Sciatic nerve (tissue), 2 donors: ENCODE data around the gene FGGY. TPM values are rescaled to one million over a fixed set of nuclear protein-coding genes. Genes with fewer than 3 reads are reported as not detected.
"Not testable (repeated sequence)": the region's sequence is repeated elsewhere in the genome, so short reads cannot be mapped to it uniquely, and the experiment has no call there.

Source experiments
- ATAC-seq: fragments of 200-7000 bp; cut with Tn5 transposase; one replicate; pipeline ENCODE4 v1.9.1; 2020; ENCODE audit warnings: mild to moderate bottlenecking, moderate library complexity
- DNase-seq: peaks from one replicate; pipeline ENCODE4 v3.0.0-alpha.2; 2020; ENCODE audit warnings: low spot score
- intact Hi-C: fragments of 100-400 bp; cut with DNase I; formaldehyde crosslinking; loops from one replicate; pipeline ENCODE4 v1.14.2; 2022
- total RNA-seq: library from RNA; stranded (reverse); fragmentation: NEBNext Ultra II Directional; extraction: Animal tissue kit (Norgen Biotek cat#: 25700); gene quantifications from one replicate; pipeline ENCODE4 v1.2.1, GENCODE V29; 2021
- donor health status: DM: no; HTN: no; CAD: no.
- donor health status: DM: no; HTN: no; CAD: no.

The FGGY gene
- total RNA-seq, 1 donor from 2014 or later, result 41.1 TPM

DNA sequence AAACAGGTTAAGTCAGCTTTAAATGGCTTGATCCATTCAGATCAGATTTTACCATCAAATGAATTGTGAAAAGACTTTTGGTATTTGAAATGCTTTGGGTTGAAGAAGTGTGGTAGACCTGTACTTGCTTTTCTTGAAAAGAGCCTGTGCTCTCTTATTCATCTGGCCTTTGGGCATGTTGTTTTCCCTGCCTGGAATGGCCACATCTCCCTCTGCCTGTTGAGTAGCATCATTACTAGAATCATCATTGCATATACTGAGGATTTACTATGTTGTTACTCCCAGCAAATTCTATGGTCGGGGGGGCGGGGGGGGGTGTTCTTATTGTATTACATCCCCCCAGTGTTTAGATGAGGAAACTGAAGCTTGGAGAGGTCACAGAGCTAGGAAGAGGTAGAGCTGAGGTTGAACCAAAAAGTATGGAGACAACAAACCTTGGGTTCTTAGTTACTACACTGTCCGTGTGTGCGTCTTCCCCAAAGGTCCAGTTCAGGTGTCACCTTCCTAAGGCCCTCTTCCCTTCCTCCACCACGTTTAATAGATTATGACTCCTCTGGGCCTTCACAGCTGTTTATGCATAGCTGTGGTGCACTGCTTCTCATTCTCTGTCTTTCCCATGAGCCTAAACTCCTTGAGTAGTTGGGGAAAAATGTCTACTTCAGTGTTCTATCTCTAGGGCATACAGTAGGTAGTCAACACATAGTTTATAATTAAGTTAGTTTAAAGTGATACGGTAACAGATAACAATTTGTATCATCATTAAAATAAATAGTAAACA lies 271.5 kb downstream of the FGGY start:
- ATAC-seq, result no peak
- intact Hi-C loops, result no loop called here

DNA sequence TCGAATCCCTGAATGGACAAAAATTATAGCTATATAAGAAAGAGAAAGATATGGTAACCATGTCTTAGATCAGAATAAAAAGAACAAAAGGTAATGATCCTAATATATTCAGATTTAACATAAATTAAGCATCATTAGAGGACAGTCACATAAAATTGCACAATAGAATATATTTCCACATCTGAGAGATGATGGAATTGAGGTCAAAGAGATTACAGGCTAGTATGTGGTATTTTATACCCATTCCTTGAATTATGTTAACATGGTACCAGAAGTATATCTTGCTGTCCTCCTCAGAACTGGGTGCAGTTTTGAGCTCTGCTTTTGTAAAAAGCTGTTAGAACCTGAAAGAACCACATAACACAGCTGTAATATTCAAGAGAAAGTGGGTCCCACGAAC lies 272.3 kb downstream of the FGGY start:
- intact Hi-C loops, result no loop called here
- ATAC-seq (no peak), DNase-seq (no peak)

More for the DNA sequence above, 271.5 kb downstream of the FGGY start:
- DNase-seq, result no peak

DNA sequence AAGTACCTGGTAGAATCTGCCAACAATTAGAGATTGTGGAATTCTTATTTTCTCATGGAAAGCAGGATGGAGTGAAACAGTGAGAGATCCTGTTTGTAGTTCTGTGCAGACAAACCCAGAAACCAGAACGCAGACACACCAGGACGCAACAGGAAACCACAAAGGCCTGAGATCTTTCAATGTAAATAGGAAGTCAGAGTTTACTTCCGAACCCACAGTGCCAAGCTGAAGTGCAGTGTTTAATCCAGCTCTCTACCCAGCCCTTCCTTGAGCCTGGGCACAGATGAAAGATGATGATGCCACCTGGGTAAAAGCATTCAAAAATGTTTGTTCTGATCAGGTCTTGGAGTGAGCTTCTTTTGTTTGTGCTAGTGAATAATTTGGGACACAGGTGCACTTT lies 273.6 kb downstream of the FGGY start:
- ATAC-seq (no peak), DNase-seq (no peak)
- intact Hi-C loops, result no loop called here

DNA sequence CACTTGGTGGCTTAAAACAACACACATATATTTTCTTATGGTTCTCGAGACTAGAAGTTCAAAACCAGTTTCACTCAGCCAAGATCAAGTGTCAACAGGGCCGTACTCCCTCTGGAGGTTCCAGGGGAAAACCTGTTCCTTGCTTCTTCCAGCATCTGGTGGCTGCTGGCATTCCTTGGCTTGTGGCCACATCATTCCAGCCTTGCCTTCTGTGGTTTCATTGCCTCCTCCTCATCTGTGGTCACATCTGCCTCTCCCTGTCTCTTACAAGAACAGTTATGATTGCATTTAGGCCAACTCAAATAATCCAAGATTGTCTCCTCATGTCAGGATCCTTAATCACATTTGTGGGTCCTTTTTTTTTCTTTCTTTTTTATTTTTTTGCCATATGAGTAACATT lies 277.2 kb downstream of the FGGY start:
- no peak for DNase-seq
- ATAC-seq, result no peak
- intact Hi-C loops, result no loop called here

DNA sequence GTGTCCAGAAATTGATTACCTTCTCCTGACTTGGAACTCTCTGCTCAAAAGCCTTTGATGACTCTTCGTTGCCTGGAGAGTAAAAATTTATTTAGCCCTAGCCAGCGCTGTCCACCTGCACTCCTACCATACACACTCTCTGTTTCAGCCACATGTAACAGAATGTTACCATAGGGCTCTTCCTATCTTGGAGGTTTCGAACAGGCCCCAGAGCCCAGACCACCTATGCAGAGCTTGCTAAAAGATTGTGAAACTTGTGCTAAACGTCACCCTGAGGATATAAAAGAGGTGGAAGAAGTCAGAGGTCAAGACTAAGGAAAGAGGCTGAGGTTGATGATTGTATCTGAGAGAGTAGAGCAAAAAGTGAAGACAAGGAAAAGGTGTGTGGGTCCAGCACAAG lies 280.9 kb downstream of the FGGY start:
- no peak for DNase-seq
- intact Hi-C loops, result no loop called here
- no peak for ATAC-seq

DNA sequence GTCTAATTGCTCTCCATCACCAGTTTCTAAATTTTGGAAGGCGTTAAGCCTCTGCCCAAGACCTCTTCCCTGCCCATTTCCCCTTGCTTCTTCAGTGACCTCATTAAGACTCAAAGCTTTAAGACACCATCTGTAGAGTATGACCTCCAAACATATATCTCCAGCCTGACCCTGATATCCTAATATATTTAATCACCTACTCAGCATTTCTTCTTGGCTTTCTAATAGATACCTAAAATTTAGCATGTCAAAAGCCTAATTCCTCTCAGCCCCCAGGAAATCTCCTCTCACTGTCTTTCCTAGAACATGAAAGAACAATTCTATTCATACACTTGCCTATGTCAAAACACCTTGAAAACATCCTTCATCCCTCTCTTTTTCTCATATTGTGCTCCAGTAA lies 282.3 kb downstream of the FGGY start:
- intact Hi-C loops, result no loop called here
- no peak for DNase-seq
- no peak for ATAC-seq

DNA sequence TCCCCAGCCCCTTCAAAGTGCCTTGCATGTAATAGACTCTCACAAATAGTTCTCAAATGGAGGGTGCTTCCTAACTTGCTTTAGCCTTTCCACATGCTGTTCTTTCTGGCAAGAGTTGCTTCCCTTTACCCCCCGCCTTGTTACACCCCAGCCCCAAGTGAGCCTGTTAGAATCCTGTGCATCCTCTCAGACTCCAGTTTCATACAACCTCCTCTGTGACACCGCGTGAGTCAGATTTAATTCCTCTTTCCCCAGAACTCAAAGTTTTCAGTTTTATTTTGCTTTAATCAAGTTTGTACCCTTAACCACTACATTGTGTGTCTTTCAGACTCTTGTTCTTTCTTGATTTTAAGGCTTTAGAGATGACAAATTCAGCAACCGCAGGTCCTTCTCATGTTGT lies 283.4 kb downstream of the FGGY start:
- ATAC-seq, result no peak
- intact Hi-C loops, result no loop called here
- no peak for DNase-seq

DNA sequence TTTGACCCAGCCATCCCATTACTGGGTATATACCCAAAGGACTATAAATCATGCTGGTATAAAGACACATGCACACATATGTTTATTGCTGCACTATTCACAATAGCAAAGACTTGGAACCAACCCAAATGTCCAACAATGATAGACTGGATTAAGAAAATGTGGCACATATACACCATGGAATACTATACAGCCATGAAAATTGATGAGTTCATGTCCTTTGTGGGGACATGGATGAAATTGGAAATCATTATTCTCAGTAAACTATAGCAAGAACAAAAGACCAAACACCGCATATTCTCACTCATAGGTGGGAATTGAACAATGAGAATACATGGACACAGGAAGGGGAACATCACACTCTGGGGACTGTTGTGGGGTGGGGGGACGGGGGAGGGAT lies 295.5 kb downstream of the FGGY start:
- ATAC-seq, DNase-seq, intact Hi-C loops: not testable (repeated sequence)

DNA sequence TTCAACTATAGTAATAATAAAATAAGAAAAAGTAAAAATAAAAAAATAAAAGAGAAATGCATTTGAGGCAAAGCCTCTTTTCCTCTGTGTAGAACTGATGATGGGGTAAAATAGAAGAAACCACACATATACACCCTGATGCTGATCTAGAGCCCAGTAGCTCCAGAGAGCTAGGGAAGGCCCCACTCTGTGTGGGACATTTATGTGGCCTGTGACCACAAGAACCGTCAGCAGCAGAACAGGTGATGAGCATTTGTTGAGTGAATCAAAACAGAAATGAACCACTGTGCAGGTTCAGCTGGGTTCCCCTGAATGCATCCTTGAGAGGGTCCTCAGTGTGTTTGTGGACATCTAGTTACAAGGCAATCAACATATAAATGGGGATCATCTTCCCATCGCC lies 296.0 kb downstream of the FGGY start:
- DNase-seq, result no peak
- no peak for ATAC-seq

DNA sequence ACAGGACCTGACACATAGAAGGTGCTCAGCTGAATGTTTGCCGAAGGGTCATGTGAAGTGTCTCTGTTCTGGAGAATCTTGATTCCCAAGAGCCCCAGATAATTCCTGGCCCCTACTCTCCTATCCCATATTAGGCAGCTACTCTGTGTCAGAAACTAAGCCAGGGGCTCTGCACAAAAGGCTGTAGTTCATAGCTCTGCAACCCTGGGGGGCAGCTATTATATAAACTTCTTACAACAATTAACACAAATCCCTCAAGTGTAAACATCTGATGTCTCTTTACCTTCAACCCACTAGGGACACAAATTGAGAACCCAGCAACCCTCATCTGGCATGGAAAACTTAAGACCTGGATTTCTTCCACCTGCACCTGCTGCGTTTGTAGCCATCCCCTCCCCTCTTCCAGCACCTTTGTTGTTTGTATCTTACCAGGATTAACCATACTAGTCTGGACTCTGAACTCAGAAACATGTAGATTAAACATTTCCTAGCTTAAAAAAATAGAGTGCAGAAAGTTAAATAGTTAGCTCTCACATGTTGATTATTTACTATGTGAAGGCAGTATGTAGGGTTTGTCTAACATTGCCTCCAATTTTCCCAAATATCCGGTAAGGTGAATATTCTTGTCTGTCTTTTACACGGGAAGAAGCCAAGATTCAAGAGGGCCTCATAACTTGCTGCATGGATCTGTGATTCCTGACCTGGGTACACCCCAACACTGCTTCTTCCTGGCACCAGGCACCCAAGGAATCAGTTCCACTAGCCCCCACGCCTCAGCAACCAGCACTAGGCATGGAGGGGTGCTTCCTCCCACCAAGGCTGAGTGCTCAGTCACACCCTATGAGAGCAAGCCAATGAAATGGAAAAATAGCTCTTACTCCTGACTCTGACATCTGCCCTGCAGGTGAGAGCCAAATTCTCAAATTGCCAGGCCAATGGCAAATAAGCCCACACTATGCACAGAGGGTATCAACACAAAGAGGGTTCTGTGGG lies 297.2 kb downstream of the FGGY start:
- no peak for DNase-seq
- no peak for ATAC-seq
- intact Hi-C loops, result no loop called here

More for the DNA sequence above, 296.0 kb downstream of the FGGY start:
- intact Hi-C loops, result no loop called here

DNA sequence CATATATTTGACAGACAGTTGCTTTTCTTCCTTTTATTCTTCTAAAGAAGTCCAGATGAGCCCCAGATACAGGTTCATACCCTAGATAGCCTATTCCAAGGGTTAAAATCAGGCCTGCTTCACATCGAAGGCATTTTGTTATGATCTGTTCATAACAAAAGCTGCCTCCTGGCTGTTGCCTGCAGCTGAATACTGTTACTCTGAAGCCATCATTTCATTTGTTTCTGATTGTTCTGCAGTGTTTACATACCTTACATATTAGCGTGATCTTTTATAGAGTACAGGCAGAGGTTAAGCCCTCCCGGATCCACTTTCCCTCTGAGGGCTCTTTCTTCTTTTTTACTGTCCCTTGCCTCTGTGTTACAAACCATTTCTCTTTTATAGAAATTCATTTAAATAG lies 298.9 kb downstream of the FGGY start:
- ATAC-seq (no peak), DNase-seq (no peak)
- intact Hi-C loops, result no loop called here

DNA sequence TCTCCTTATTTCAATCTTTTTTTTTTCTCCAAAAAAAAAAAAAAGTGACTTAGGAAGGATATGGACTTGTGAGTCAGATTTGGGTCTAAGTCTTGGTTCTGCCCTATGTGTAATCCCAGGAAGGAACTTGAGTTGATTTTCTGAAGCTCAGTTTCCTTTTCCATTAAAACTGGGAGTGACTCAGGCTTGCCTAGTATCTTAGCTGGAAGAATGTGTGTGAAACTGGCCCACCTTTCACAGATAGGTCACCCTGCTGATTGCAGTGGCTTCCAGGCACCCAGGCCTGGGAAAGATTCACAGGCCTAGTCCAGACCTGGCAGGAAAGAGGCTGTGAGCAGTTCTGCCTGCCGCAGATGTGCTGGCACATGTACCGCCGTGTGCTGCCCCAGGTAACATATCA lies 299.5 kb downstream of the FGGY start:
- ATAC-seq (peak; percentile 41), DNase-seq (no peak)
- intact Hi-C loops, result no loop called here

DNA sequence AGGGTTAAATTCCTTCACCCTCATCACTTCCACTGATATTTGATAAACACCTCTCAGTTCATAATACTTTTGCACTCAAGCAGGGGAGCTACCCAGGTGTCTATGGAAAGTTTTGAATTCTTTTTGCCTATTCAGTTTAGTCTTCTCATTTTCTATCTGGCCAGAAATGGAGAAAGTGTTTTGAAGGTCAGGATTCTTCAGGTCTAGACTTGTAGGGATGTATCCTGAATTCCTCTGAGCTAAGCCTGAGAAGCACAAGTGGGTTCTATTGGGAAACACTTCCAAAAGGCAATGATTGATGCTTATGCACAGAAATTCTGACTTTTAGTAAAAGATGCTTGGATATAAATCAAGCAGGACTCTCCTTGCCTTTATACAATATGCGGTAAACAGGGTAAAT lies 300.1 kb downstream of the FGGY start:
- DNase-seq, result no peak
- intact Hi-C loops, result no loop called here
- ATAC-seq, result no peak

DNA sequence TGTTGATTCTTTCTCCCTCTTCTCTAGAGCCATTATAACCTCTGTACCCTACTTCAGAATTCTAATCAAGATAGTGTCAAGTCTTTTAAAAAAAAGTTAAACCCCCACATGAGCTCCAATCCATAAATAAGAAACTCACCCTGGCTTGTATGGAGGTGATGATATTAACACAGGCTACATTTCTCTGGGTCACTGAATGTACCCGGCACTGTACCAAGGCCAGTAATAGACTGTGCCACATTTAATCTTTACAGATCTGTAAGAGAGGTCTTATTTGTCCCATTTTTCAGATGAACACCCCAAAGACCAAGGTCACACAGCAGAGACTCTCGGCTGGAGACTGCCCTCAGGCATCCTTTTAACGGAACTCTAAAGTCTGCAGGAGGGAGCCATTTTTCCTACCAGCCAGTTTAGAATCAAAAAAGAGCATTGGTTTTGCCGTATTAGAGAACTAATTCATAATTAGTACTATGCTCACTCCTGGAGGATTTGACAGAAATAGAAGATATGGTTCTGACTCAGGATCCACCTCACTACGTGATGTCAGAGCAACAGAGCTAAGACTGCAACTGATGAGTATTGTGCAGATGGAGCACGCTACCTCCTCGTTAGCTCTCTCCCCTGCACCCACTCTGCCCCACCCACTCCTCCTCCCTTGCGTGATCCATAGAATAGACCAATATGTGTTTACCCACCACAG lies 300.7 kb downstream of the FGGY start:
- intact Hi-C loops, result no loop called here

DNA sequence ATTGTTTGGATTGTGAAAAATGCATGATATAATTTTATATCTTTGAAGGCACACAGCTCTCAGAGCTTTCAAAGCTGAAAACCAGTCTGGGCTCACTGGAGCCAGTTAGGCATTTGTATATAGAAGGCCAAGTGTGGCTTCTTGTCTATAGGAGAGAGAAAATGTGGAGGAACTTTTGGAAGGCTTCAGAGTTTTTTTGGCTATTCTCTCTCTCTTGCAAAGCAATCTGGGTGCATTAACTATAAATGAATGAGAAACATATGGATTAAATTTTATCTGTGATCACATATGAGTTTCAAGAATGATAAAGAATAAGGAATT lies 301.2 kb downstream of the FGGY start:
- DNase-seq (no peak), ATAC-seq (no peak)
- intact Hi-C loops, result no loop called here

More for the DNA sequence above, 300.7 kb downstream of the FGGY start:
- DNase-seq (no peak), ATAC-seq (no peak)

DNA sequence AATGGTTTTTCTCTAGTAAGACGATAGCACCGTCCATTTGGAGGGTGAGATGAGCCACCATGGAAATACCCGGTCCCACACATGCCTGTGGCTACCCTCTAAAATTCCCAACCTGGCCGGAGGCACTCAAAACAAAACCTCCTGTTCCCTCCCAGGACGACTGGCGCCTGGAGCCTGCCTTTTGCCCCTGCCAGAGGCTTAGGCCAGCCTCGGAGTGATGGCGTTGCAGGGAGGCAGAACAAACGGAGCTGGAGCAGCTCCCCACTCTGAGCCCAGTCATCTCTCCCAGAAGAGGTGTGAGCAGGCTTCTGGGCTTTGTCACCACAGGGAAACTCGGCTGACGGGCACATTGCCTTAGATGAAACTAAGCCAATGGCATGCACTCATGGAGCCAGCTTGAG lies 304.1 kb downstream of the FGGY start:
- ATAC-seq (no peak), DNase-seq (no peak)
- intact Hi-C loops, result no loop called here

DNA sequence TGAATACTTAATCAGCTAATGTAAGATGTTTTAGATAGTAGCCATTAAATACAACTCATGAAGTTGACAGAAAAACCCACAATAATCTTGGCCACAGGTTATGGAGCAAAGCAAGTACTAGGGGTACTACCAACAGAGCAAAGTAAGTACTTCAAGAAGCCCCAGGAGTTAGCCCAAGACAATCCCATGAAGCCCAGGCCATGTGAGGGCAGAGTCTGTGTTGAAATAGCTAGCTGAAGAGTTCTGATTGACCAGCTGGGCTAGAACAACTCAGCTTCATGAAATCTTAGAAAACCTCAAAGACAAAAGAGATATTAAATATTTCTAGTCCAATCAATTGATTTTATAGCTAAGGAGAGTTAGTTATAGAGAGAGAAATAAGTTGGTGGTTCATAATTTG lies 304.9 kb downstream of the FGGY start:
- DNase-seq, result no peak
- intact Hi-C loops, result no loop called here
- no peak for ATAC-seq

DNA sequence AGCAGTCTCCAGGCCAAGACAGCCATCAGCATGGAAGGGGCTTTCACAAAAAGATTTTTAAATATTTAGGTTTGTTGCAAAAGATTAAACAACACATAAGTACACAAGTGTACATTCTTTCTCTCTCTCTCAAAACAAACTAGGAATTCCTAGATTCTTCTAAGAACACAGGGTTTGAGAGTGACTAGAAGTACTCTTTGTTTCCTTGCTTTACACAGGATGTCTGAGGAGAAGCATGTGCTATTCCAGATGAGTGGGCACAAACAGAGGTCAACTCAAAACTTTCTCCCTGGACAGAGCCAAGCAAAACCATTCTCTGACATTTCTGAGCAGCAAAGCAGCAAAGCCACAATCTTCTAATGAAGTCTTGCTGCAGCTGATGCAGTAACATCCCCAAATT lies 307.3 kb downstream of the FGGY start:
- no peak for DNase-seq
- intact Hi-C loops, result no loop called here
- ATAC-seq, result peak; percentile 71

DNA sequence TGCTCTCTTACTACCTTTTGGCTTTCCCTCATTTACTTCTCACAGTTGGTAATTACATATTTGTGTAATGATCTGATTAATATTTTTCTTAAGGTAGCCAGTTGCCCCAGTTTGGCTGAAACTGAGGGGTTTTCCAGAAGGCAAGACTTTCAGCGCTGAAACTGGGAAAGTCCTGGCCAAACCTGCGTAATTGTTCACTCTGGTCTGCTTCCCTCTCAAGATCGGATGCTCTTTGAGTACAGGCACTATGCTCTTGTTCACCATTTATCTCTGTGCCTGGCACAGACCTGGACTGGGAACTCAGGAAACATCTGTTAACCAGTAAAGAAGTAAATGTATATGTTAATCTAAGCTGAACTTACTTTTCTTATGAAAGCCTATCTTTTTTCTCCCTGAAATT lies 308.3 kb downstream of the FGGY start:
- intact Hi-C loops, result no loop called here
- ATAC-seq, result no peak

DNA sequence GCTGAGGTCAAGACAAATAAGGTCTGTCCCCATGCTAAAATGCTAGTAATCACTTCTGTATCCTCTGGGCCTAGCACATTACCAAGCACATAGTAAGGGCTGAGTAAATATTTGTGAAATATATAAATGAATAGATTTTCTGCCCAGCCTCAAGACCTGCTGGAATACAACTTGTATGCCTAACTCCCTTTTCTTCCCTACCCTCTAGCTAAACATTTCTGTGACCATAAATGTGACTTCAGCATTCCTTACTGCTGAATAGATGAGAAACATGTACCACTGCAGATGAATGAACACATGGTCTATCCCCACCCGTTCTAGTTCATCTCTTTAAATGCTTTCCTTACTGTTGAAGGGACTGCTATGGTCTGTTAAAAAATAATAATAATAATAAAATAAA lies 308.9 kb downstream of the FGGY start:
- DNase-seq (no peak), ATAC-seq (no peak)
- intact Hi-C loops, result no loop called here

More for the DNA sequence above, 308.3 kb downstream of the FGGY start:
- DNase-seq, result no peak
